ENCODE data around the gene TMEM89.

- no peak for TF ChIP-seq ZNF324 (tag by site-specific recombination; IDR thresholded peaks at IDR 0.05)
- TF ChIP-seq CTCF (tag by site-specific recombination; IDR thresholded peaks at IDR 0.05): no peak
- TF ChIP-seq ZNF362 (tag by site-specific recombination; IDR thresholded peaks at IDR 0.05): no peak
- TF ChIP-seq PATZ1 (tag by site-specific recombination; IDR thresholded peaks at IDR 0.05): no peak
- no peak for TF ChIP-seq MEIS1 (CRISPR knock-in tag; IDR thresholded peaks at IDR 0.05; ENCODE audit: borderline replicate concordance)
- no peak for TF ChIP-seq REST (tag by site-specific recombination; IDR thresholded peaks at IDR 0.05)
- no peak for TF ChIP-seq TRIM28 (IDR thresholded peaks at IDR 0.05; ENCODE audit: borderline replicate concordance, low read length)
- TF ChIP-seq ZNF341 (tag by site-specific recombination; IDR thresholded peaks at IDR 0.05; ENCODE audit: low read depth): no peak
- no peak for TF ChIP-seq ZNF791 (tag by site-specific recombination; IDR thresholded peaks at IDR 0.05)
Observed at GRCh38 chr3:48656841-48657281, 35.3 kb upstream of the TMEM89 start.

All from HEK293 (cell line).